Measurements from ENCODE around the gene NBPF1. TPM values are rescaled to one million over a fixed set of nuclear protein-coding genes. Genes with fewer than 3 reads are reported as not detected.
"Not testable (repeated sequence)": the region's sequence is repeated elsewhere in the genome, so short reads cannot be mapped to it uniquely, and the experiment has no call there.

NBPF1 gene
- total and polyA plus RNA-seq, 10 donors = 1.3 to 60.7 (median 30.2) TPM

- H3K4me3 ChIP-seq; intact Hi-C loops (cut with DNase I; ENCODE audit: low total_unique reads); H3K27ac ChIP-seq; DNase-seq; H3K9me3 ChIP-seq: not testable (repeated sequence)
- Histone ChIP-seq H3K4me1 (peaks cover 19 to 35% (median 27%) of the 10 kb centered on the region in 6 donors), H3K27me3 (replicated peaks in 1 of 7) (peaks cover 0 to 14% (median 0%) of the 10 kb centered on the region in 7 donors), H3K36me3 (peaks cover 5 to 39% (median 20%) of the 10 kb centered on the region in 6 donors)
- WGBS, 5 donors = 75 to 87% (median 82%) methylated on average over 4 of the region's 4 CpGs
These were observed 3.6 kb downstream of the NBPF1 start for GRCh38 chr1:16609761-16610160.

GRCh38 chr1:16608838-16609560 lies 4.4 kb downstream of the NBPF1 start:
- H3K4me3 ChIP-seq = no peak overlapping the region
- H3K9me3 ChIP-seq = no peaks in the 10 kb centered on the region
- H3K36me3 ChIP-seq = peaks cover 5 to 41% (median 21%) of the 10 kb centered on the region in 6 donors
- WGBS, 5 donors = 89 to 96% (median 92%) methylated on average over 9 of the region's 9 CpGs
- H3K4me1 ChIP-seq = peaks cover 16 to 29% (median 22%) of the 10 kb centered on the region in 6 donors
- no peak for DNase-seq
- H3K27ac ChIP-seq = no peak overlapping the region
- intact Hi-C loops (cut with DNase I; ENCODE audit: low total_unique reads) = no loop called here
- peaks cover 0 to 14% (median 0%) of the 10 kb centered on the region in 7 donors for H3K27me3 ChIP-seq (replicated peaks in 1 of 7)
- TF ChIP-seq POLR2A (IDR thresholded peaks at IDR 0.05) (no peak), POLR2AphosphoS5 (IDR thresholded peaks at IDR 0.05) (no peak), CTCF (IDR thresholded peaks at IDR 0.05 in 8 of 11, conservative IDR thresholded peaks at IDR 0.05 in 3 of 11) (no peak)

GRCh38 chr1:16607853-16608815 lies 5.2 kb downstream of the NBPF1 start:
- H3K9me3 ChIP-seq; H3K4me3 ChIP-seq; H3K27ac ChIP-seq; H3K27me3 ChIP-seq (replicated peaks in 1 of 7); intact Hi-C loops (cut with DNase I; ENCODE audit: low total_unique reads): not testable (repeated sequence)
- peak; percentile 71 for DNase-seq
- Histone ChIP-seq H3K36me3 (peaks cover 5 to 41% (median 21%) of the 10 kb centered on the region in 6 donors), H3K4me1 (peaks cover 12 to 21% (median 15%) of the 10 kb centered on the region in 6 donors)
- 90 to 95% (median 92%) methylated on average over 10 of the region's 10 CpGs for WGBS, 5 donors

- Histone ChIP-seq H3K4me3 (no peak overlapping the region), H3K4me1 (peaks cover 7 to 14% (median 10%) of the 10 kb centered on the region in 6 donors), H3K27me3 (replicated peaks in 1 of 7) (peaks cover 0 to under 1% (median 0%) of the 10 kb centered on the region in 7 donors), H3K36me3 (peaks cover 5 to 45% (median 21%) of the 10 kb centered on the region in 6 donors), H3K27ac (no peak overlapping the region), H3K9me3 (no peaks in the 10 kb centered on the region)
- peak; percentile 60 for DNase-seq
- intact Hi-C loops (cut with DNase I; ENCODE audit: low total_unique reads) = no loop called here
- TF ChIP-seq POLR2AphosphoS5 (IDR thresholded peaks at IDR 0.05) (no peak), CTCF (IDR thresholded peaks at IDR 0.05 in 8 of 11, conservative IDR thresholded peaks at IDR 0.05 in 3 of 11) (no peak), POLR2A (IDR thresholded peaks at IDR 0.05) (no peak)
- 86 to 92% (median 89%) methylated on average over 2 of the region's 2 CpGs for WGBS, 5 donors
These were observed 5.9 kb downstream of the NBPF1 start for GRCh38 chr1:16607433-16607851.

- H3K4me3 ChIP-seq; H3K27me3 ChIP-seq (replicated peaks in 1 of 7); H3K9me3 ChIP-seq; H3K27ac ChIP-seq; intact Hi-C loops (cut with DNase I; ENCODE audit: low total_unique reads); H3K4me1 ChIP-seq: not testable (repeated sequence)
- DNase-seq = peak; percentile 56
- H3K36me3 ChIP-seq = peaks cover 5 to 45% (median 21%) of the 10 kb centered on the region in 6 donors
- 74 to 83% (median 76%) methylated on average over 5 of the region's 5 CpGs for WGBS, 5 donors
These were observed 6.5 kb downstream of the NBPF1 start for GRCh38 chr1:16606666-16607432.

Measured in spleen (tissue), 11 donors.